GM18867 (cell line): ENCODE data around the gene SMIM1.

Source experiments
- ATAC-seq: cut with Tn5 transposase; IDR thresholded peaks from one replicate; pipeline ENCODE4 v1.9.1; 2021; ENCODE audit warnings: mild to moderate bottlenecking, moderate library complexity; ENCODE audit not compliant: unreplicated experiment

SMIM1 gene

DNA sequence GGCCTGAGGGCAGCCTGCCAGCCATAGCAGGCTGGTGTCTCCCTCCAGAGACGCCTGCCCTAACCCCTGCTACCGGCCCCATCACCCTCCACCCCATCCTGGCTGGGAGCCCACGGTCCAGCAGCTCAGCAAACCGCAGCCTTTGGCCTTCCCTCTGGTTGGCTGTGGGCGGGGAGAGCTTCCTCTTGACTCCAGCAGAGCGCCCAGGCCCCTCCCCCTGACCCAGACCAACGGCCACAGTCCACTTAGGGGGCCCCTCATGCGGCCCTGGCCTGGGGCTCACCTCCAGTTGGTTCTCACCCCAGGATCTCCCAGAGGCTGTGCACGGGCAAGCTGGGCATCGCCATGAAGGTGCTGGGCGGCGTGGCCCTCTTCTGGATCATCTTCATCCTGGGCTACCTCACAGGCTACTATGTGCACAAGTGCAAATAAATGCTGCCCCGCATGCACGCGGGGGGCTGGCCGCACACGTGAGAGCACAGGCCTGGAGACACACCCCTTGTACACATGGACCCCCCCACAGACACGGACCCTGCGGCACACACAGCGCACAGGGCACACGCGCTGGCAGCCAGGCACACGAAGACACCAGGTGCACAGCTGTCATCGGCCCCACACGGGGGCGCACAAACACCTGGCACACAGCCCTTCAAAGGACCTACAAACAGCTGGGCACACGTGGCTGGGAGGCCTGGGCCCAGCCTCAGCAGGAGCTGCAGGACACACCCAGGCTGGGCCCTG lies 3.1 kb downstream of the SMIM1 start:
- ATAC-seq, result peak; percentile 38

DNA sequence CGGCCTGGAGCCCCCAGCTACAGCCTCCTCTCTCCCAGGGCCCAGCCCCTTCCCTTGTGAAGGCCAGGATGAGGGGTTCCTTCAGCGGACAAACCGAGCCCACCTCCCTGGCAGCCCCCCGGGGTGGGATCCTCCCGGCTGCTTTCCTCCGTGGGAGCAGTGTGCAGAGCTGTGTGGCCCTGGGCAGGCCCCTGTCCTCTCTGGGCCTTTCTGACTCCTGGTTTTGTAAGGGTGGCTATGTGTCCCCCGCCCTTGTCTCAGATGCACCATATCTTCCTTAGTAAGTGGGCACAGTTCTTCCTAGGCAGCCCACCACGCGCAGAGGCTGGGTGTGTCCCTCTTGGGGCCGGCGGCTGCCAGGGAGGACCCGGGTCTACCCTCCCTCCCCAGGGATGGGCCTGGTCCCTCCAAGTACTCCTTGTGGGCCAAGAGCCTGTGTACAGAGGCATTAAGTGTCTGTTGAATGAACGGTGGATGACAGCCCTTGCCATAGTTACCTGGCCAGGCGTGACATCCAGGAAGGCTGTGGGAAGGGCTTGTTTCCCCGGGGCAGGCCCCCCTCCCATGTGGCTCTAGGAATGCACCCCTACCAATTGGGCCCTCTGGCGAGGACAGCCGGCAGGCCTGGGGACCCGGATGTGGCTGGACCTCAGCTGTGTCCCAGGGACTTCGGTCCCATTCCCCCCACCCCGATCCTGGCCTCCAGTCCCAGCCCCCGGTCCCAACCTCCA lies 3.8 kb downstream of the SMIM1 start:
- no peak for ATAC-seq

DNA sequence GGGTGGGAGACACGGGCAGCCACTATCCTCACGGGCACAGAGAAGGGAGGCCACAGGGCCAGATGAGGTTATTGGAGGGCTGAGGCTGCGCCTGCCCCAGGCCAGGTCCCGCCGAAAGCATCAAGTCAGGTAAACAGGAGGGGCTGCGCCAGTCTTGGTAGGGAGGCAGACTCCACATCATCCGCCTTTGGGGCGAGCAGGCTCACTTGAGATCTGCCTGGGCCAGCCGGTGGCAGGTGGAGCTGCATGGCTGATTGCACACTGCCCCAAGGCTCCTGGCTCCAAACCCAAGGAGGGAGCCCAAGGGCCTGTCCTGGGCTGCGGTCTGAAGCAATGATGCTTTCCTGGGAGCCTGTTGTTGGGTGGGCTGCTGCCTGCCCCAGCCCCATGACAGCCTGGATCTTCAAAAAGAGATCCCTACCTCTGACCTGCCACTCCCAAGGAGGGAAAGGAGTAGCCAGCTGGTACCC lies 4.6 kb downstream of the SMIM1 start:
- ATAC-seq, result no peak

DNA sequence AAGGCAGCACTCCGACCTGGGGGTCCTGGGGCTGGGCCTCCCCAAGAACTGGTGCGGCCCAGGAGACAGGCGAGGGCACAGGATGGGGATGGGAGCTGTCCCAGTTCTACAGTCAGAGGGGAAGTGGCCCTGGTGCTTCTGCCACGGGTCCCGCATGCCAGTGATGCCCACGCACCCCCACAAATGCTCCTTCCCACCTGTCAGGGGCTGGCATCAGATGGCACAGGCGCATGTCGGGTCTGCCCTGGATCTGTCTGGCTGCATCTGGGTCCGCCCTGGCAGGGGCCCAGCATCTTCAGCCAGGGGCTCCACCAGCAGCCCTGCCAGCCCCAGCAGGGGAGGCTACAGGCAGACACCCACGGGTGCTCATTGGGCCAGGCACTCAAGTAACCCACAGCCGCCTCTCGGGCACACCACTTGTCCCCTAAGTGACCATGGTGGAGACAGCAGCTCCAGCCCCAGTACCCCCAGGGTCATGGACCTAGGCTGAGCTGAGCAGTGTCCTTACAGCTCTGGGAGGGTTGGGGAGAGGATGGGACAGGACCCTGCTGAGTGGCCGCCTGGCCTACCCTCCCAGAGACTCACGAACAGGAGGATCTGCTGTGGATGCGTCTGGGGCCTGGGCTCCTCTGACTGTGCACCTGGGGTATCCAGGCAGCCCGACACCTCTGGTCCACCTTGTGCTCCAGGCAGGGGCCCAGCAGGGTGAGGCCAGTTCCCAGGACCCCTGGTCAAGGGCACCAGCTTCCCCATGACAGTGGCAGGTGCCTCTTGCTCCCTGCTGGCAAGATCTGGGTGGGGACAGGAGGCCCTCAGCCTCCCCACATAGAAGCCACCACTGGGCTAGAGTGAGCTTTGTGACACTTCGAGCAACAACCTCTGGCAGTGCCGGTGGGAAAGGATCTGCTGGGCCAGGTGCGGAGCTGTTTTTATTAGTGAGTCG lies 5.4 kb downstream of the SMIM1 start:
- no peak for ATAC-seq

DNA sequence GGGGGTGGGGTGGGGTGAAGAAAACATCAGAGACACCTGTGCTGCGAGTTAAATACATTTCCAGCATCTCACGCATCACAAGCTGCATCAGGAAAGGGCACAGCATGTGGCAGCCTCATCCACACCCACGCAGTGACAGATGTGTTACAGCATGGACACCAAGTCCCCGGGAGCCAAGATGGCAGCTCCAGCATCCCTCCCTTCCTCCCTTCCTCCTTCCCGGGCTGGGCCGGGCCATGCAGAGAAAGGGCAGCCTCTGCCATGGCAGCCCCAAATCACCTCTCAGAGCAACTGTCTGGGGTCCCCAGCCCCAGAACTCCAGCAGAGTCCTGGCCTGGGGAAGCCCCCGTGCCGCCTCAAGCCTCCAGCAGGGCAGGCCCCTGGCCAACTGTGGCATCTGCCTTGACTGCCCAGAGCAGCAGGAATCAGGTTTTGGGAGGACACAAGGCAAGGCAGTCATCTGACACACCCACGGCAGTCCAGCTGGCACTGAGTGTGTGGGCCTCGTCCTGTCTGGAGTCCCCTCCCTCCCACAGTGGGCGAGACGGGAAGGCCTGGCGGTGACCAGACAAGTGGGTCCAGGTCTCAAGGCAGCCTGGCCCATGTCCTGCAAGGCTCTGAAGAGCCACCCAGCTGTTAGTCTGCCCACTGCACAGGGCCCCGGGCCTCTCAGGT lies 6.2 kb downstream of the SMIM1 start:
- ATAC-seq, result no peak

DNA sequence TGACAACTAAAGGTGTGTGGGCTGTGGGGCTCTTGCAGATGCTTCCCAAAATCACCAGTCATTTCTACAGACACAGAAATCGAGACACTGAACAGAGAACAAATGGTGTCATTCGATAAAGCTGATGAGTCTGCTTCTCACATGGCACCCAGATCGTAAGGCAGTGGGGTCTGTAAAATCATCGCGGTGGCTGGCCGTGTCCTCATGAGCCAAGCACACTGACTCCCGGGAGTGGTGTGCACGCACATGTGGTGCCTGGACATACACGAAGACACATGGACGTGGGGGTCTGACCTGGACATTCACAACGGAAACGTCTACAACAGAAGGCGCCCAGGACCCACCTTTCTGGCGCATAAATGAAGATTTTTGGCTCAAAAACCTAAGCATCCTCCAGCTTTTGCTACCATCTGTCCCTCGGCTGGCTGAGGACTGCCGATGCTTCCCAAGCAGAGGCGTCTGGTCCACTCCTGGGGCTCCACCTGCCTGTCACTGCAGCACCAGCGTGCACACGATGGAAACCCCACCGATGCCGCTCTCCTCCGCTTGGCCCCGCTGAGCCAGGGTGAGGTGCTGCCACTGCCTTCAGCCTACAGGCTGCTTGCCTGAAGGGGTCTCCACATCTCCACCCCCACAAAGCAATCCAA lies 6.8 kb downstream of the SMIM1 start:
- ATAC-seq, result no peak

DNA sequence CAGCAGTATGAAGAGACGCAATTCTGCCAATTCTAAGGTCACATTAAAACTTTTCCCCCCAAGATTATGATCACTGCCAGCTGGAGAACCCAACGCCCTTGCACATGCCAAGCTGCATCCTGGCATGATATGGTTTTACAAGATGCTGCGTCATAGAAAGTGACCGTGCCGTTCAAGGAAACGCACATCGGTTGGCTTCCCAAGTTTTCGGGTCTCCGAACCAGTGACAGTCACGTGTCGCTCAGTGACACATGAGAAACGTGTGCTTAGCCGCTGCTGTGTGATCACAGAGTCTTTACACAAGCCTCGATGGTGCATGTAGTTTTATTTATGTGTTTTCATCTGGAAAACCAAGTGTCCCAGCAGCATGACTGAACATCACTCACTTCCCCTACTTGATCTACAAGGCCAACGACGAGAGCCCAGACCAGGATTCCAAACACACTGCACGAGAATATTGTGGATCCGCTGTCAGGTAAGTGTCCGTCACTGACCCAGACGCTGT lies 7.4 kb downstream of the SMIM1 start:
- ATAC-seq, result no peak

DNA sequence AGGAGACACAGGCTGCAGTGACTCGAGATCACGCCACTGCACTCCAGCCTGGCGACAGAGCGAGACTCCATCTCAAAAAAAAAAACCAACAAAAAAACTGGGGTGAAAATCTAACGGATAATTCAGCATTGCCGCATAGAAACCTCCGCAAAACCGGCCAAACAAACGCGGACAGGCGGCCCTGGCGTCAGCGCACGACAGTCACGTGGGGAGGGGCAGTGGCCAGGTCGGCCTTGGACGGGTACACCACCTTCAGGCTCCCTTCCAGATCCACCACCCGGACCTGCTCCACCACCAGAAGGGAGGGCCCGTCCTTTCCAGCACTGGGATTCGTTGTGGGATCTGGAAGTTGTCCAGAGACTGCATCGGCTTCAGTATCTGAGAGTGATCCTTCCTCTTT lies 8.4 kb downstream of the SMIM1 start:
- no peak for ATAC-seq

DNA sequence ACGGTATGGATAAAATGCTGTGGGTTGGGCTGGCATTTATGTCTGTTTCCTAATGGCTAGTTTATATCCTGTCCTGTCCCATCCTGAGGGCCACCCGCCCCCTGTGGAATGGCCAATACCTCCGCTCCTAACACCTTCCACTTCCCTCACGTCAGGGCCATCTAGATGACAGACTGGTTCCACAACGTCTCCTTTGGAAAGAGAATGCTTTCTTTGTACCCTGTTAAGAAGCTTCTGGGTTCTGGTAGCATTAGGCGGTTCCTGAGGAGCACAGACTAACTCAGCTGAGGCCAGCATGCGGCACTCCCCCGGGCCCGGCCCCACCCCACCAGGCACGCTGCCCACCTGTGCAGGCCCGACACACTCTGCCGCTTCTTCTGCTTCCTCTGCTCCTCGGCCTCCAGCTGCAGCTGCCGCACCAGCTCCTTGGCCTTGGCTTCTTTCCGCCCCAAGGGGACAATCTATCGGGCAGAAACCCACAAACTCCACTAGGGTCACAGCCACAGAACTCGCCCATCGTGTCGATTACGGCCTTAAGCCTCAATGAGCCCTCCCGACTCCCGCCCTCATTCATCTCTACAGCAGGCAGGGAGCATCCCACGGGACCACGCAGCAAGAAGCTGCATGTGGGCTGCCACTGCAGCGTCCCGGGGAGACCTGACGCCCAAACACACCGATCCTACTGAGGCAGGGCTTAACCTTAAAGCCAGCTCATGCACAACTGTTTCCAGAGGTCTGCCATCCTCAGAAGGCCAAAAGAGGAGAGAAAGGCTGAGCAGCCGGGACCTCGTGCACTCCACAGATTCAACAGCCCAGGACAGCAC lies 11.3 kb downstream of the SMIM1 start:
- no peak for ATAC-seq

DNA sequence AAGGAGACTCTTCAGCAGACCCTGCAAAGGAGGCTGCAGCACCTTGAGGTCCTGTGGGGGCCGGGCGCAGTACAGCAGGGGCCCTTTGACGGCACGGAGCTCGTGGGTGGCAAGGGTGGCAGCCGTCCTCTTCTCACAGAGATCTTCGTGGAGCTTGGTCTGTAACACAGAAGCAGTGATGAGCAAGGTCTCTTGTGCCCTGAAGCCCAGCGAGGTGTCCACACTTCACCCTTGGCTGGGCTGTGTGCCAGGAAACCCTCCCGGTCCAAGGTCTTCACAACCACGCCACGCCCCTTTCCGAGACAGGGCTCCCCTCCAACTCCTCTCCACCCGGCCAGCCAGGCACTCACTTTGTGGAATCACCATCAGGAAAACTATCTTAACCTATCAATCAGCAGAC lies 12.5 kb downstream of the SMIM1 start:
- ATAC-seq, result no peak

DNA sequence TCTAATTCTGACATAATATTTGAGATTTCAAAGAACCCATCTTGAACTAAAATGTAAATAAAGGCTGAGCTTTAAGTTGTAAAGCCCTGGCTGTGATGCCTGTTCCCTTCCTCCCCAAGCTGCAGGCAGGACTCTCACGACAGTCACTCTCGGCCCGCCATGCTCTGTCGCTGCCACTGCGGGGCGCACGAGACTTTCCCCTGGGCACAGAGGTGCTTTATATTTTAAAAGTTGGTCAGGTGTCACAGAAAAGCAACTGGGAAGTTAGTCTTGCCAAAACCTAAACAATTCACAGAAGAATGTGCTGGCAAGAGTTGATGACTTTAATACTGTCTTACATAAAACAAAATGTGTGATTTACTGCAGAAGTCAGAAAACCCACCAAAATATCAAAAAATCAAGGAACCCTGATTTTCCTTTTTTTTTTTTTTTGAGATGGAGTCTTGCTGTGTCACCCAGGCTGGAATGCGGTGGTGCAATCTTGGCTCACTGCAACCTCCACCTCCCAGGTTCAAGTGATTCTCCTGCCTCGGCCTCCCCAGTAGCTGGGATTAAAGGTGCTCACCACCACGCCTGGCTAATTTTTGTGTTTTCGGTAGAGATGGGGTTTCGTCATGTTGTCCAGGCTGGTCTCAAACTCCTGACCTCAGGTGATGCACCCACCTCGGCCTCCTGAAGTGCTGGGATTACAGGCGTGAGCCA lies 13.1 kb downstream of the SMIM1 start:
- no peak for ATAC-seq

DNA sequence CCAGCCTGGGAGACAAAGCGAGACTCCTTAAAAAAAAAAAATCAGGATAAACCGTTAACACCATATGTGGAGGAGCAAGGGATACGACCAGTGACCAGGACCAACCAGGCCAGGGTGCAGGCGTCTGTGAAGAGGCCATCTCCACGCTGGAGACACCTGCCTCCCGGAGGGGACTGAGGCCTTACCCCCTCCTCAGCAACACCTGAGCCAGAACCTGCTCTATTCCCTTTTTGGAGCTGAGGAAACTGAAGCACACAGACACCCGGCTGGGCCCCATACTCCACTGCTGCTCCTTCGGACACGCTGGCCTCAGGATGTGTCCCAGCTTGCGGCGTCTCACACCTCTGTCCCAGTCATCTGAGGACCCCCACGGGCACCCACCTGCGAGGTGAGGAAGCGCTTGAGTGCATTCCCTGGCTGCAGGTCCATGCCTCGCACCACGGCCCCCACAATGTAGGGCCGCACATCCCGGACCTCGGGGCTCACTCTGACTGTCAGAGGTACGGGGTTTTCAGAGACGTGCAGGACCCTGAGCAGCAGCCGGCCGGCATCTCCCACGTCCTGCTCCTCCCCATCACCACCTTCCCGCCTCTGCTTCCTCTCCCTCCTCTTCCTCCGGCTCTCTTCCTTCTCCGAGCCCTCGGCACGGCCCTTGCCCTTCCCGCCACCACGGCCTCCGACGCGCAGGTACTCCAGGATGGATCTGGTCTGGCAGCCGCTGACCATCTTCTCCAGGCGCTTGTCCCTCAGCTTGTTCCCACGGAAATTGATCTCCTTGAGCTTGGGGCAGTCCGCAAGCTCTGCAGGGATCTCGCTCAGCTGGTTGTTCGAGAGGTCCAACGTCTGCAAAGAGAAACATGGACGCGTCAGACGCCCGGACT lies 14.2 kb downstream of the SMIM1 start:
- no peak for ATAC-seq

DNA sequence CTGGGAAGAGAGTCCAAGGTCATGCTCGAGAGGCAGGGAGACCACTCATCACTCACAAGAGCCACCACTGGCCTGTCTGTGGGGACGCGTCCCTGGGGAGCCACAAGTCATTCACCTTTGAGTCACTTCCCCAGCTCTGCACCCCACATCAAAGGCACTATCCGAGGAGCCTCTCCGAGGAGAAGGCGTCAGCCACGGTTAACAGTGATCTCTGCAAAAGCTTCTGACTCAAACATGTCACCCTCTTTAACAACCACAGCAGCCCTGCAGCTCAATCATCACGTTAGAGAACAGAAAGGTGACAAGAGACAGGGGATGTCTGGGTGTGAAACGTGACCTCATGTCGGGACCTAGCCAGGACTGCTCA lies 14.8 kb downstream of the SMIM1 start:
- no peak for ATAC-seq

DNA sequence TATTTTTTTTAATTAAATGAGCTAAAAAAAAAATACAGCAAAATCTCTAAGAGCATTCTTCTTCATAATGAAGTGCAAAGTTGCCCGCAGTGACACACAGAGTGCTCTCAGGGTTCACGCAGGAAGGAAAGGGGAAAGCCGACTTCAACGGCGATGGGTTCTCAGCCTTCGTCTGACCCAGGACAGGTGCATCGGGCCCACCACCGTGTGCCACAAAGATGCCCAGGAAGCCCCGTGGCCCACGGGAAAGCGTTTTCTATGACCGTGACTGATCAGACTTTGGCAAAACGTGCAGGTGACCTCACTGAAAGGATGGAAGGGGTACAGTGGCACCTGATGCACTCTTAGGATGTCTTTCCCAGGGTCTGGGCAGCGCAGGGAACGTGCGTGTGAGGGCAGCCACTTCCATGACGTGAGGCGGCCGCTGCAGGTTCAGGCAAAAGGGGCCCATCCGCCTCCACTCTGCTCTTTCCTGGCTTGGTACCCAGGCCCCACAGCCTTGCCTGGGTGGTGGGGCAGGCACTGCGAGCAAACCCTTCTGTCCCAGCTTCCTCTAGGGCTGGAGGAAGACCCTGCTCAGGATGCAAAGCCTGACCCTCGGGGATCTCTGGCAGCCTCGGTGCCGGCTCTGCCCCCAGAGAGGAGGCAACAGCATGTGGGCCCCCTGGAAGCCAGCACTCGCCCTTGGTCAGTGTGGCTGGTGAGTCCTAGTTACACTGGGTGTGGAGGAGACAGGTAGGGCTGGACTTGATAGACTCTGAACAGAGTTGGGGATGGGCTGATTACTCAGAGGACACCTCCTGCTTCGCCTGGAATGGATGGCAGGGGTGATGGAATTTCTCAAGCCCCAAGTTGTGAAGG lies 15.4 kb downstream of the SMIM1 start:
- no peak for ATAC-seq

DNA sequence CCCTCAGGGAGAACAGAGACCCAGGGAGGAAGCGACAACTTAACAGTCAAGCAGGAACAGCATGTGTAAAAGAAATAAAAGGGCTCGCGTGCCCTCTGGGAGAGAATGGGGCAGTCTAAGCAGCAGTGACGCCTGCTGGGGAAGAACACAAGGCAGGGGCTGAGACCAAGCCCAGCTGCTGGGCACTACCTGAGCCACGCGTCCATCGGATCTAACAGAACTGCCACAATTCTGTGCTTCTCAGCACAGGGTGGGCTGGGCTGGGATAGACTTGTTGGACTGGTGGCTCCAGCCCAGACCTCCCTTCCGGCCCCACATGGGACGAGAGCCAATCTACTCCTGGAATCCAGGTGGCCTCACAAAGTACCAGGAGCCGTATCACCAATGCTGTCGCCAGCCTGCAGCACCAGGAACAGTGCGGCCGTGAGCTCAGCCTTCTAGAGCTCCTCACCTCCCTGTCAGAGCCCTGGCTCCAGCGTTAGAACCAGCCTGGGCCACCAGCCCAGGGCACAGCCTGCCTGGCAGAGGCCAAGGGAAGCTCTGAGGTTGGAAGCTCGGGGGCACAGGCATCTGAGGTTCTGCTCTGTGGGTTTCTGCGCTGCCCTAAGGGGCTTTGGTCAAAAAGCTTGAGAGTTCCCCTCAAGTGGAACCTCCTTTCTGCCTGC lies 16.3 kb downstream of the SMIM1 start:
- ATAC-seq, result no peak
